Activated naive CD8-positive, alpha-beta T cell treated with anti-CD3 and anti-CD28 coated beads, Interleukin-2, amount 50 U/mL, for 24 hours (primary cell): ENCODE results near the gene BLACAT1.
"Not testable (repeated sequence)": the region's sequence is repeated elsewhere in the genome, so short reads cannot be mapped to it uniquely, and the experiment has no call there.

Experiments
- ATAC-seq: fragments of 150-1000 bp; cut with Tn5 transposase; one replicate; pipeline ENCODE4 v1.10.0; 2021
- DNase-seq: peaks from one replicate; pipeline ENCODE4 v3.0.0; 2021
- H3K27ac Mint-ChIP-seq: one replicate; pipeline ENCODE4 v1.8.0; 2021; ENCODE audit warnings: mild to moderate bottlenecking, mixed read lengths
- H3K27me3 Mint-ChIP-seq: one replicate; pipeline ENCODE4 v1.8.0; 2021; ENCODE audit warnings: mixed read lengths
- H3K36me3 Mint-ChIP-seq: one replicate; pipeline ENCODE4 v1.8.0; 2021; ENCODE audit warnings: low read depth, mixed read lengths
- H3K4me1 Mint-ChIP-seq: one replicate; pipeline ENCODE4 v1.8.0; 2021; ENCODE audit warnings: mixed read lengths
- H3K4me3 Mint-ChIP-seq: one replicate; pipeline ENCODE4 v1.8.0; 2021; ENCODE audit warnings: mild to moderate bottlenecking, moderate library complexity, mixed read lengths
- H3K9me3 Mint-ChIP-seq: one replicate; pipeline ENCODE4 v1.8.0; 2021; ENCODE audit warnings: mixed read lengths

BLACAT1 gene

DNA sequence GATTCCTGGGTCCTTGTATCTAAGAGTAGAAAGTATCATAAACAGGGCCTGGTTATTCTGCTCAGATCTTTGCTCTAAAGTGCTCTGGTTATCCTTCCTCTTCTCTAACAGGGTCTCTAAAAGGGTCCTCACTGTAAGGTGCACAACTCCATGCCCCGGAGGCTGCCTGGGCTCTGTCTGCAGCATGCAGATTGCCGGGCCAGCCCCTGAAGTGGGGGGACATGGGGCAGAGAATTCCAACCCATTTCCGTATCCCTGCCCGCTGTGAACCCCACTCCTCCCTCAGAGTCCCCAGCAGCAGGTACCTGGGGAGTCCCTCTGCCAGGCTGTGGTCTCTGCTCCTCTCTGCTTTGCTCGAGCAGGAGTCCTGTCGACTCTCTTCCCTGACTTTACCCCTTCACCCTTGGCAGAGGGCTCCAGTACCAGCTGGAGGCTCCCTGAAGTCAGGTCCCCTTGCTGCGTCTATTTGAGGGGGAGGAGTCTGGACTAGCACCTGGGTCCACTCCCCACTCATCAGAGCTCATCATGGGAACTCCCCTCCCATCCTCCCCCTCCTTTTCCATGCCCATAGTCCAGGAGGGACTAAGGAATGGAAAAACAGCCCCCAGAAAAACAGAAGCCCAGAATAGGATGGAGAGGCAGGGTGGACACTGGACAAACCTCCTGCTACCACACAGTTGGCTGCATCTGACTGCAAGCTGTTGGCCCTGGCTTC lies 12.1 kb downstream of the BLACAT1 start:
- ATAC-seq (no peak), DNase-seq (no peak)
- Mint-ChIP-seq H3K4me1 (peaks cover 24% of the 10 kb centered on the region), H3K9me3 (no peaks in the 10 kb centered on the region), H3K36me3 (no peaks in the 10 kb centered on the region), H3K27ac (no peak overlapping the region), H3K27me3 (no peaks in the 10 kb centered on the region), H3K4me3 (no peak overlapping the region)

DNA sequence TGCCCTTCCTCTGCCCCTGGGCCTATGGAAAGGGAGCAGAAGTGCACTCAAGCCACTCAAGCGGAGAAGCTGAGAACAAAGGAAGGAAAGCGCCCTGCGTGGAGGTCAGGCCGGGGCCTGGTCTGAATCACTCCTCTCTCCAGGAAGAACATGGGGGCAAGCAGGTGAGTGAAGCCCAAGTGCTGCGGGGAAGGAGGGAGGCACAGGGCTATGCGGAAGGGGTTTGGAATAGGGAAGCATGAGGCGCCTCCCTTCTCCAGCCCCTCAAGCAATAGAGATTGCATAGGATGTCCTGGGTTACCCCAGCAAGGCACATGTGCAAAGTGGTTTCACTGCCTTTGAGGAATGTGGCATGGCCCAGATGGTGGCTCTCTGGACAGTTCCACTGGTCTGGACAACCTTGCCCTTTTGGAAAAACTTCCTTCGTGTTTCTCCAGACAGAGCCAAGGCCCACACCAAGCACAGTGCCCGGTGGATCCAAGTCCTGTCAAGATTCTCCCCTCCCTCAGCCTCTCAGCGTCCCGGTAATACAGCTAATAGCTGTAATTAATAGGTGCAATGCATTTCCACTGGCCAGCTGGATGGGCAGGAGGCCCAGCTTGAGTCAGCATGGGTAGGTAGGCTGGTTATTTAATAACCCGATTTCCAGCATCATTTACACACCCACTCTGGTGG lies 13.7 kb downstream of the BLACAT1 start:
- DNase-seq, result no peak
- Mint-ChIP-seq H3K4me3 (no peak overlapping the region), H3K36me3 (no peaks in the 10 kb centered on the region), H3K9me3 (no peaks in the 10 kb centered on the region), H3K27me3 (no peaks in the 10 kb centered on the region), H3K4me1 (peaks cover 24% of the 10 kb centered on the region), H3K27ac (no peak overlapping the region)
- no peak for ATAC-seq

DNA sequence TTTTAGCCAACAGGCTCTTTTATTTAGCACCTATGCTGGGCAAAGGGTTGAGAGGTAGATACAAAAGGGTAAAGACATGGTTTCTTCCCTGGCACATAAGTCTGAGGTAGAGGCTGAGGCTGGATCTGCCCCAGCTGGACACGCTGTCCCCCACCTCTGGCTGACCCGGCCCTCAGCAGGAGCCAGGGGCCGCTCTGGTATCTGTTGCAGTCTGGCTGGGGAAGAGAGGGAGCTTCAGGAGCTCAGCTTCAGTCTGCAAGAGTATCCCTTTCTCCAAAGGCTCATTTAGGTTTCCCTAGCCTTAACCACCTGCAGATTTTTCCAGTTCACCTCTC lies 14.2 kb downstream of the BLACAT1 start:
- no peaks in the 10 kb centered on the region for H3K27me3 Mint-ChIP-seq
- H3K36me3 Mint-ChIP-seq, result no peaks in the 10 kb centered on the region
- H3K4me3 Mint-ChIP-seq, result no peak overlapping the region
- H3K27ac Mint-ChIP-seq, result peak overlapping the region; percentile 91
- no peak for DNase-seq
- peaks cover 24% of the 10 kb centered on the region for H3K4me1 Mint-ChIP-seq
- H3K9me3 Mint-ChIP-seq, result no peaks in the 10 kb centered on the region
- ATAC-seq, result no peak

DNA sequence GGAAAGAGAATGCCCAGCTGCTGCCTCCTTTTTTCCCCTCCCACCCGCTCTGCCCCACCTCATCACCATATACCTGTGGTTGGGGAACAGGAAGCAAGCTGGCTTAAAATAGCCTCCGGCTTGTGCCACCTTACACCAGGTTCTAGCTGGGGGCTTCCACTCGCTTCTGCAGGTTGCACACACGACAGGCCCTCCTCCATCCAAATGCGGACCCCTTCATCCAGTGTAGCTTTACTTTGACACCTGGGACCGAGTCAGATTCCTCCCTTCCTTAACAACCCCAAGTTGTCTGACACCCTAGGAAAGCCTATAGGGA lies 14.6 kb downstream of the BLACAT1 start:
- H3K4me1 Mint-ChIP-seq, result peaks cover 24% of the 10 kb centered on the region
- ATAC-seq (no peak), DNase-seq (no peak)
- H3K4me3 Mint-ChIP-seq, result peak overlapping the region; percentile 72
- H3K9me3 Mint-ChIP-seq, result no peaks in the 10 kb centered on the region
- H3K27me3 Mint-ChIP-seq, result no peaks in the 10 kb centered on the region
- peak overlapping the region; percentile 91 for H3K27ac Mint-ChIP-seq
- H3K36me3 Mint-ChIP-seq, result no peaks in the 10 kb centered on the region

DNA sequence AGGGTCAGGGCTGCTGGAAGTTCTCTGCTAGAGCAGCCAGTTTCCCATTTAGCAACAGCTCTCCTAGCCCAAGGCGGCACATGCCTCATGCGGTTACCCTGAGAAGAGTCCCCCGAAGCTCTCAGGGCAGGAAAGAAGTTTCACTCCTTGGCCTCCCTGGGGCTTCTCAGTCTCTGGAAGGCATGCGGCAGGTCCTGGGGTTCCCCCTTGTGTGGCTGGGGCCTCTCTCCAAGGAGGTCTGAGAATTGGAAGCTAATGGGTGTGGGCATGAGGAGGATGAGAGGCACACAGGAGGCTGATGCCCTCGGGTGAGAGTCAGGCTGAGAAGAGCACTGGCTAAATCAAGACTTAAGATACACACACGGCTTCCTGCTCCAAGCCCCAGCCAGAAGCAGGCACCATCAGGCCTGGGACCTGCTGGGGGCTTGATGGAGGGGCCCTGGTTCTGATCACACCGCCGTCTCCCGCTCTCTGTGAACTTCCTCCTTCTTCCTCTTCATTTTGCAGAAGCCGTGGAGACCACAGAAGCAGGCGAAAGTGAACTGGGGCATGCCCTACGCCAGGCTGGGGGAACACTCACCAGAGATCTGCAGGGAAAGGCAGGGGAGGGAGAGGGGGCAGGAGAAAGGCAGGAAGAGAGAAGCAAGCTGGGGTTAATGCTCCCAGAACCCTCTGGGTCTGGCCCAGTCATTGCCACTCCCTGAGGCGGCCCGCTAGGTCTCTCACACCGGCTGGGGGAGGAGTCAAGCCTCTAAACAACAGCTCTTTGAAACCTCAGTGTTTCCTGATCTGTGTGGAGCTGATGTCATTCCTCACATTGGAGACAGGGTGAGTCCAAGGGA lies 15.1 kb downstream of the BLACAT1 start:
- DNase-seq, result peak; percentile 61
- H3K4me1 Mint-ChIP-seq, result peaks cover 24% of the 10 kb centered on the region
- peak overlapping the region; percentile 72 for H3K4me3 Mint-ChIP-seq
- no peaks in the 10 kb centered on the region for H3K9me3 Mint-ChIP-seq
- H3K27ac Mint-ChIP-seq, result peak overlapping the region; percentile 91
- ATAC-seq, result peak; percentile 89
- H3K36me3 Mint-ChIP-seq, result no peaks in the 10 kb centered on the region
- H3K27me3 Mint-ChIP-seq, result peaks cover 2% of the 10 kb centered on the region

DNA sequence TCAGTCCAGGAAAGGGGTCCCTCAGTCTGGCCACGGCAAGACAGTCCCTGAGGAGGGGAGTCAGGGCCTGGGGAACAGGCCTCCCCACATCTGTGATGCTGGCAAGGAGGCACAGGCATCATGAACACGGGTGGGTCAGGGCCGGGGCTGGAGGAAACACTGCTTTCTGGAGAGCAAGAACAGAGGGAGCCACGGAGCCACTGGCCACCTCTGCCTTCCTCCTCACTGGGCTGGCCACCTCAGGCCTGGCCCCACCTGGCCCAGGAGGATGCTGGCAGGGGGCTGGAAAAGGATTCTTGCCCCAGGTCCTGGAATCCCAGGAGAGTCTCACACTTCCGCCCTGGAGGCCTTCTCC lies 15.7 kb downstream of the BLACAT1 start:
- Mint-ChIP-seq H3K9me3 (no peaks in the 10 kb centered on the region), H3K4me1 (peaks cover 24% of the 10 kb centered on the region), H3K4me3 (peak overlapping the region; percentile 72), H3K27me3 (peaks cover 4% of the 10 kb centered on the region), H3K36me3 (no peaks in the 10 kb centered on the region), H3K27ac (peak overlapping the region; percentile 91)
- DNase-seq (no peak), ATAC-seq (no peak)

DNA sequence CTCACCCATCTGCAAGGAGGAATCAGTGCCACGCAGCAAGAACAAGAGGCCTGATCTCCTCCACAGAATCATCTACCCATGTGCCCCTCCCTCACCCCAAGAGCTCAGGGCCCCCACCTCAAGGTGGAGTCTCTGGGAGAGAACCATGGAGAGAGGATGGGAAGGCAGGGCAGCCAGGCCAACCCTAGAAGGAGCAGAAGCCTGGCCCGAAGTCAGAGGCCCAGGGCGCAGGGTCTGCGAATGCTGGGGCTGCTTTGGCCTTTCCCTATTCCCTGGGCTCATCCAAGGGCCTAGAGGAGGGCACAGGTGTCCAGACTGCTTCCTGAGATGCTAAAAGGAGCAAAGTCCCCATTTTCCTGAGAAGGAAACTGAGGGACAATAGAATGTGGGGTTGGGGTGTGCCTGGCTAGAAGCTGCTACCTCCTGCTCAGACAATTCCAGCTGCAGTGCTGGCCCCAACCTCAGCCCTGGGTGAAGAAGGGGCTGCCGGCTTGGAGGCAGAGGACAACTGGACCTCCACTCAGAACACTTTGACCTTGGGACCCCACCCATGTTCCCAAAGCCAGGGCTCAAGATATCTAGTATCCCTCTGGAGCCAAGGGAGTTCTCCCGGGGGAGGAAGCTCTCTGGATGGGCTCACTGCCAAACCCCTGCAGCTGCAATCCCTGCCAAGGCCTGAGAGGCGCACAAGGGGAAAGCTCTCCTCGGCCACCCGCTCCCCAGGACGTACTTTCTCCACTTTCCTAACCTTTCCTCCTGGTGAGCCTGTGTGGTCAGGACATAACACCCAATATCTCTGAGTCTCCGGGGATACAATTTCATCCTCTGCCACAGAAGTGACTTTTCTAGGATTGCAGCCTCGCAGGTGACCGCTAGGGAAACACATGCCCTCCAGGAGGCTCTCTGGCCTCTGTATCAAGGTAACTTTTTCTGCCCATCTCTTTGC lies 17.4 kb downstream of the BLACAT1 start:
- H3K27me3 Mint-ChIP-seq, result peaks cover 4% of the 10 kb centered on the region
- H3K36me3 Mint-ChIP-seq, result no peaks in the 10 kb centered on the region
- no peak overlapping the region for H3K4me3 Mint-ChIP-seq

DNA sequence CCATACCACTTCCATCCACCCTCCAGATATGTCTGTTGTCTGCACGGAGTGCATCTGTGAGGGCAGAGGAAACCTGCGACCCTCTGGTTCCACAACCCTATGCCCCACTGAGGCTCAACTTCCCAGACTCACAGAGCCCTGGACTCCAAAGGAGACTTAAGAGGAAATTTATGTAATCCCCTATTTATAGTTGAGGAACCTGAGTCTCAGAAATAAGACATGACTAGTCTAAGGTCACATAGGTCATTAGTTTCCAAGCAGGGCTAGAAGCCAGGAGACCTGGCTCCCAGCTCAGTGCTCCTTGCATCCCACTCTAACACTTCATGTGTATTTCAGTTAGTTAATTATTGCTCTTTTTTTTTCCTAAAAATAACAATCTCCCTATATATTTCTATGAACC lies 18.3 kb downstream of the BLACAT1 start:
- Mint-ChIP-seq H3K36me3 (no peaks in the 10 kb centered on the region), H3K27me3 (peaks cover 4% of the 10 kb centered on the region), H3K27ac (no peak overlapping the region), H3K9me3 (no peaks in the 10 kb centered on the region), H3K4me3 (no peak overlapping the region), H3K4me1 (peaks cover 24% of the 10 kb centered on the region)
- no peak for DNase-seq
- no peak for ATAC-seq

More for the DNA sequence above, 17.4 kb downstream of the BLACAT1 start:
- Mint-ChIP-seq H3K27ac (no peak overlapping the region), H3K4me1 (peaks cover 24% of the 10 kb centered on the region), H3K9me3 (no peaks in the 10 kb centered on the region)
- no peak for ATAC-seq
- no peak for DNase-seq

DNA sequence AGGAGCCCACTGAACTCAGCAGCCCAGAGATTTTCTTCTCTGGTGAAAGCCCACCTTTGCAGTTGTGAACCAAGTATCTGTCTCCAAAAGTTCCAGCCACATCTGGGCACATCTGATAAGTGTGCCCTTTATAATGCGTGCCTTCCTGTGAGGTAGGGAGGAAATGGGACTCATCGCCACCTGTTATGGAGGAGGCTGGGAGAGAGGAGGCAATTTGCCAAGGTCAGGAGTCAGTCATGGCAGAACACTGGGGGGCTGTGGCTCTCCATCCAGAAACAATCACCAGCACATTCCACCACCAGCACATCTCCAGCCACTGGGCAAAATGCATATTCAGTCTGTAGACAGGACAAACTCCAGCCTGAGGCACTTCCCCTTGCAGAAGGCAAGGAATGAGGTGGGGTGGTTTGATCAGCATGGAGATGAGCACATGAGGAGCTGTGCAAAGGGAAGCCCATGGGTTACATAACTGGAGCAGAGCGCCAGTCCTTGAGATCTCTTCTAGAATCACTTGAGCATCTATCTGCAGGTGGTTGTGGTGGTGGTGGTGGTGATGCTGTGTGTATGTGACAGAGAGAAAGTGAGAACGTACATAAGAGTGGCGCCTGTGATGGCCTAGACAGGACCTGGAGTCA lies 19.0 kb downstream of the BLACAT1 start:
- no peaks in the 10 kb centered on the region for H3K9me3 Mint-ChIP-seq
- no peak for DNase-seq
- peaks cover 4% of the 10 kb centered on the region for H3K27me3 Mint-ChIP-seq
- peaks cover 23% of the 10 kb centered on the region for H3K4me1 Mint-ChIP-seq
- no peak overlapping the region for H3K4me3 Mint-ChIP-seq
- ATAC-seq, result no peak
- H3K36me3 Mint-ChIP-seq, result no peaks in the 10 kb centered on the region
- H3K27ac Mint-ChIP-seq, result no peak overlapping the region

DNA sequence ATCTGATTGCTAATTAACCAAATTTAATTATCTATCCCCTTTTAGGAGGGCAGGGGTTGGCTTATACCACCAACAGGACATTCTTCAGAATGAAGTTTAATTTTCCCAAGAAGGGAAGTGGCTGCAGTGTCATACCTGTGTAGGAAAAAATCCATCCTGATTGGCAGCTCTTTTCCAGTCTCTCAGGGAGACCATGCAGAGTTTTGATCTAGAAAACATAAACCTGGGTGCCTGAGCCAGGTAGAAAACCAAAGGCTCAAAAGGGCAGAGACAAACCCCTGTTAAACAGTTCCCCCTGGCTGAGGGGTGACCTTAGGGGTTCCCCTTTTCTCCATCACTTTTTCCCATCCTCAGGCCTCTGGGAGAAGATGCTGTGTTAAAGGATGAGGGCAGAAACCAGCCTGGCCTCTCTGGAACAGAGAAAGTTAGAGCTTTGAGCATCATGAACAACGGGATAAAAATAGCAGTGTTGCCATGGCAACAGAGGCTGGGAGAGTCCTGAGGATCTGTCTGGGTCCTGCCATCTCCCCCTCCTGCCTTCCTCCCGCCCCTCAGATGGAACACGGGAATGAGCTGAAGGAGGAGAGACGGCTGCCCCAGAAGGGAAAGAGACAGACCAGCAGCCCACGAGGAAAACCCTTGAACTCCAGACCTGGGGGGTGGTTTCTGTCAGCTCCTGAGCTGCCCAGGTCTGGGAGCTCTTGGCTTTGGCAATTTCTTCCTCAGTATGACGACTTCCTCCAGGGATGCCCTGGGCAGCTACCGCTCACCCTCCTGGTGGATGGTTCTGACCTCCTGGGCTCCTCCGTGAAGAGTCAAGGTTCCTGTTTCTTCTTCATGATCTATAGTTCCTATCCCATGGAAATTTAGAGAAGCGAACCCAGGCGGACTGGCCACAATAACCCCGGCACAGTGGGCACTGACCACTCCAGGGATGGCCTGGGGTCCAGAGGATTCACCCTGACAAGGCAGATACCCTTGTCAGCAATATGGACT lies 20.0 kb downstream of the BLACAT1 start:
- DNase-seq (no peak), ATAC-seq (no peak)
- no peaks in the 10 kb centered on the region for H3K36me3 Mint-ChIP-seq
- H3K9me3 Mint-ChIP-seq, result no peaks in the 10 kb centered on the region
- H3K4me1 Mint-ChIP-seq, result peaks cover 19% of the 10 kb centered on the region
- H3K27ac Mint-ChIP-seq, result no peak overlapping the region
- H3K27me3 Mint-ChIP-seq, result peaks cover 4% of the 10 kb centered on the region
- no peak overlapping the region for H3K4me3 Mint-ChIP-seq

DNA sequence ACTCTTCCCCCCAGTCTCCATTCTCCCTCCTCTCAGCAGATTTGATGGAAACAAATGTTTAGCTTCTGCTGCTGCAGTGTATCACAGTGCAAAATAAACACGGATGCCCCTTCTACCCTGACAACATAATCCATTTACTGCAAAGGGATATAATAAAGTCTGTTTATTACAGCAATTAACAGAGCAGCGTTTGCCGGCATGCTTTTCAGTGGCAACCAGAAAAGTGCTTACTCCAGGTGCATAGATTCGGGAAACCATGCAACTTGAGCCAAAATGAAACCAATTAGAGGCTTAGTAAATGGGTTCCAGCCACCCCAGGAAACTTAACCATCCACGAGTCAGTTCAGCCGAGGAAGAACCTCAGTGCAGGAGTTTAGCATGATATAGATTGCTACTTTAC lies 21.1 kb downstream of the BLACAT1 start:
- Mint-ChIP-seq H3K9me3 (no peaks in the 10 kb centered on the region), H3K4me3 (no peak overlapping the region), H3K27me3 (peaks cover 4% of the 10 kb centered on the region), H3K36me3 (no peaks in the 10 kb centered on the region), H3K4me1 (peaks cover 17% of the 10 kb centered on the region), H3K27ac (no peak overlapping the region)
- ATAC-seq (no peak), DNase-seq (no peak)

DNA sequence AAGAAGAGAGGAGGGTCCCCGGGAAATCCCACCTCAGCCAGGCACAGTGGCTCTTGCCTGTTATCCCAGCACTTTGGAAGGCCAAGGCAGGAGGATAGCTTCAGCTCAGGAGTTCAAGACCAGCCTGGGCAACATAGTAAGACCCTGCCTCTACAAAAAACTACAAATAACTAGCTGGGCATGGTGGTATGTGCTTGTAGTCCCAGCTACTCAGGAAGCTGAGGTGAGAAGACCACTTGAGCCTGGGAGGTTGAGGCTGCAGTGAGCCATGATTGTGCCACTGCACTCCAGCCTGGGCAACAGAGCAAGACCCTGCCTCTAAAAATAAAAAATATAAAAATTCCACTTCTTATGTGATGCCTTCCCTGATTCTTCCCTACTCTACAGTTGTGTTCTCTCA lies 23.2 kb downstream of the BLACAT1 start:
- H3K36me3 Mint-ChIP-seq, H3K4me3 Mint-ChIP-seq, H3K27me3 Mint-ChIP-seq: not testable (repeated sequence)

DNA sequence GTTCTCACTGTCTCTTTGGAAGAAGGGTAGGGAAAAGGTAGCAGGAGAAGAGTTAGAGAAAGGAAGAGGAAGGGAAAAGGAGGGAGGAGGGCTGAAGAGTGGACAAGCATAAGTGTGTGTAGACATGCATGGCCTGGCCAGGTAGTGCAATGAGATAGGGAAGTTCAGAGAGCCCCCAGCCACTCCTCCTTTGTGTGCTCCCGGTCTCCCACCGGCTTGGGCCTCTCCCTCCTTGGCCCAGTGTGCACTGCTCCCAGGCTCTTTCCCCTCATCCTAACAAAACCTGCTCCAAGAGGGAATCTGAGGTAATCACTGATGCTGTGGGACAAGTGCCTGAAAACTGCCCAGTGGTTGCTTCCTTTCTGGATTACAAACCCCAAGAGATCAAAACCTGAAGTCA lies 23.7 kb downstream of the BLACAT1 start:
- H3K4me1 Mint-ChIP-seq, result peaks cover 15% of the 10 kb centered on the region
- H3K4me3 Mint-ChIP-seq, result no peak overlapping the region
- H3K27ac Mint-ChIP-seq, result no peak overlapping the region
- DNase-seq (no peak), ATAC-seq (no peak)
- no peaks in the 10 kb centered on the region for H3K36me3 Mint-ChIP-seq
- no peaks in the 10 kb centered on the region for H3K9me3 Mint-ChIP-seq
- peaks cover 7% of the 10 kb centered on the region for H3K27me3 Mint-ChIP-seq

More for the DNA sequence above, 23.2 kb downstream of the BLACAT1 start:
- not testable (repeated sequence) for H3K9me3 Mint-ChIP-seq, ATAC-seq, H3K27ac Mint-ChIP-seq, DNase-seq
- peaks cover 15% of the 10 kb centered on the region for H3K4me1 Mint-ChIP-seq
